HG03571 (cell line): ENCODE measurements around the gene TNKS1BP1.

Experiments used
- ATAC-seq: cut with Tn5 transposase; IDR thresholded peaks from one replicate; pipeline ENCODE4 v1.9.1; 2021; ENCODE audit not compliant: unreplicated experiment

TNKS1BP1 gene

DNA sequence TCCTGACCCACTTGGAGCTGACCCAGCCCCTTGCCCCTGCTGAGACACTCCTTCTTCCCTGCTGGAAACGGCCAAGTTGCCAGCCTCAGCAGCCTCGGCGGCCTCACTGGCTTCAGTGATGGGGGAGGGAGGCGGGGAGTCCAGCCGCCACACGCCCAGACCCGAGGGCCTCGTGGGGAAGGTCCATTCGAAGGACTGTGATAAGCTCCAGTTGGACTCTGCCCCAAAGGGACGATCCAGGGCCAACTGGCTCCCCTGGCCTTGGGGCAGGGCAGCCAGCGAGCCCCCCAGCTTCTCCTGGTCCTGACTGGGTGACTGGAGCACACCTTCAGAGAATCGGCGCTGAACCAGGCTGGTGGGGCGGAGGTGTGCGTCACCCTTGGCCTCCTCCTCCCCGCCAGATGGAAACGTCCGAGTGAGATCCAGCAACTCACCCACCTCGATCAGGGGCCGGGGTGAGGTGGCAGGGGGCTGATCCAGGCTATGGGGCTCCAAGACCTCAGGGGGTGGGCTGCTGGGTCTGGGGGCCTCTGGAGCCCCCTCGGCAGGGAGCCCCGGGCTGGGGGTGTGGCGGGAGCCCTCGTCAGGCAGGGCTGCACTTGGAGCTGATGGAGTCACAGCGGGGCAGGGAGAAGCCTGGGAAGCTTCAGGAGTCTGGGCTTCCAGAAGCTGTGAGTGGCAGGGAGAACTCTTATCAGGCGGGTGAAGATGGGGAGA, 11.5 kb downstream of the TNKS1BP1 start:
- no peak for ATAC-seq

DNA sequence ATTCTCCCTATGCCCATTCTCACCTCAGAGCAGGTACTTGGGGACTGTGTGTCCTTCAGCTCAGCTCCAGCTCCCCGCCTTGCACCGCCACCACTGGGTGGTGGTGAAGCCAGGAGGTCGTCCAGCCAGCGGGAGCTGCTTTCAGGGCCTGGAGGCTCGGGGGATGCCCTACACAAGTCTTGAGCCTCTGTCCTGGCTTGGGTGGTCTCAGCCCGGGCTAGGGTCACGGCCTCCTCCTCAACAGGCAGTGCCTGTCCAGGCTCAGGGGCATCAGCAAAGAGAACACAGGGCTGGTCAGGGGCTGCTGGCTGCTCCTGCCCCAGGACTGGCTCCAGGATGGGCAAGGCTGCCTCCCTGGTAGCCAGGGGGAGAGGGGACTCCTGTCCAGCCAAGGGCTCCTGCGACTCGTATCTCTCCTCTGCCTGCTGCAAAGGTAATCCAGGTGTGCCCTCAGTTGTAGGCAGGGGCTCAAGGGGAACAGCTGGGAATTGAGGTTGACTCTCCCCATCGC, 12.2 kb downstream of the TNKS1BP1 start:
- no peak for ATAC-seq

DNA sequence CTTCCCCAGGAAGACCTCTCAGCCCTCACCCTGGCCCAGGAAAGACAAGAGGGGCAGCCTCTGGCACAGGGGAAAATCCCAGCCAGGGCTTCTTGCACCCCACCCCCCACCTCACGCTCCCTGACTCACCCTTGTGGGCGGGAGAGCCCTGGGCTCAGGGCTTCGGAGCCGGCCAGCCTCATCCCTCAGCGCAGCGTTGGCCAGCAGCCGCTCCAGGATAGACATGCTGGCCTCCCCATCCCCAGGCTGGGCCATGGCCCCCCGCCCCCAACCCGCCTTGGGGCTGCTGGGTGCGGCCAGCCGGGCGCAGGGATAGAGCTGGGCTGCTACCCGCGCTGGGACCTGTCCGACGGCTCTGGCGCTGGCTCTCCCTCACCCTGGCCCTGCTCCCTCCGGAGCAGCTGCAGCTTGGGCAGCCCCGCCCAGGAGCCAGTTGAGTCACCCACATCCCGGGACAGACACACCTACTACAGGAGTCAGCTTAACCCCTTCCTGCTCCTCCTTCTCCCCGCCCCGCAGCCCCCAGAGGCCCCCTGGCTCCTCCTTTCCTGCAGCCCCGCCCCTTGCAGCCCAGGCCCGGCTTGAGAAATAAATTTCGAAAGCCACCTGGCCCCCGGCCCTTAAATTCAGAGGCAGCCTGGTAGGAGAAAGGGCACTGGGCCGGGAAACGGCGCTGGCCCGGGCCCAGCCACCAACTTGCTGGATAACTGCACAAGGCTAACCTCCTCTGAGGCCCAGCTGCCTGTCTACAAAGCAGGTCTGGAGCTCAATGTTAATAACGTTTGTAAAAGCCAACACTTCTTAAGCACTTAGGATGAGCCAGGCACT, 13.4 kb downstream of the TNKS1BP1 start:
- peak; percentile 99 for ATAC-seq

DNA sequence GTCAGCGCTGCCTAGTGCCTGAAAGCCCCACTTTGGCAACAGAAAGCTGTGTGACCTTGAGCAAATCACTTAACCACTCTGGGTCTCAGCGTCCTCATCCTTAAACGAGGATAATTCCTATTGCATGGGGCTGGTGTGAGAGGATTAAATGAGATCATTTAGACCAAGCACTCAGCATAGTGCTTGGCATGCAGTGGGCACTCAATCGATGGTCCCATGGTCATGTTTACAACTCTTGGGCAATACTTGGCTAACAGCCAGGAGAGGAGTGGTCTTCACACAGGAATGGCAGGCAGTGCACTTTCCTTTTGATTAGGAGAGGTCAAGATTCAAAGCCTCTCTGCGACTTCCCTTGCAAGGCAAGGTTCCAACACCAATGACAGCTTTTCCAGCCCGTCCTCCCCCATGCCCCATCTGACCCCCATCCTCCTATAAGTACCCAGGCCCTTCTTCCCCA, 14.1 kb downstream of the TNKS1BP1 start:
- ATAC-seq, result no peak

DNA sequence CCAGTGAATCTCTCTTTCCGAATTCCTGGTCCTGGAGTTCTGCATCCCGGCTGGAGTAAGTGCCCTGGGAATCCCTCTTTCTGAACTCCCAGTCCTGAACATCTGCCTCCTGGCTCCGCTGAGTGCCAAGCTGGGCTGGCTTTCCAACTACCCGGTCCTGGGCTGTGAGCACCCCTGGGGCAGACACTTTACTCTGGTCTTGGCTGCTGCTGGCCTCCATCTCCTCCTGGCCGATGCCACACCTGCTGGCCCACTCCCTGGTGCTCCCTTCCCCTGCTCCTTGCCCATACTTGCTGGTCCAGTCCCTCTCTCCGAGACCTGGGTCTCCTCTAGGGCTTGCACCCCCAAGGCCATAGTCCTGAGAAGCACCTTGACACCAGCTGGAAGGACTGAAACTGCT, 14.7 kb downstream of the TNKS1BP1 start:
- ATAC-seq, result no peak

DNA sequence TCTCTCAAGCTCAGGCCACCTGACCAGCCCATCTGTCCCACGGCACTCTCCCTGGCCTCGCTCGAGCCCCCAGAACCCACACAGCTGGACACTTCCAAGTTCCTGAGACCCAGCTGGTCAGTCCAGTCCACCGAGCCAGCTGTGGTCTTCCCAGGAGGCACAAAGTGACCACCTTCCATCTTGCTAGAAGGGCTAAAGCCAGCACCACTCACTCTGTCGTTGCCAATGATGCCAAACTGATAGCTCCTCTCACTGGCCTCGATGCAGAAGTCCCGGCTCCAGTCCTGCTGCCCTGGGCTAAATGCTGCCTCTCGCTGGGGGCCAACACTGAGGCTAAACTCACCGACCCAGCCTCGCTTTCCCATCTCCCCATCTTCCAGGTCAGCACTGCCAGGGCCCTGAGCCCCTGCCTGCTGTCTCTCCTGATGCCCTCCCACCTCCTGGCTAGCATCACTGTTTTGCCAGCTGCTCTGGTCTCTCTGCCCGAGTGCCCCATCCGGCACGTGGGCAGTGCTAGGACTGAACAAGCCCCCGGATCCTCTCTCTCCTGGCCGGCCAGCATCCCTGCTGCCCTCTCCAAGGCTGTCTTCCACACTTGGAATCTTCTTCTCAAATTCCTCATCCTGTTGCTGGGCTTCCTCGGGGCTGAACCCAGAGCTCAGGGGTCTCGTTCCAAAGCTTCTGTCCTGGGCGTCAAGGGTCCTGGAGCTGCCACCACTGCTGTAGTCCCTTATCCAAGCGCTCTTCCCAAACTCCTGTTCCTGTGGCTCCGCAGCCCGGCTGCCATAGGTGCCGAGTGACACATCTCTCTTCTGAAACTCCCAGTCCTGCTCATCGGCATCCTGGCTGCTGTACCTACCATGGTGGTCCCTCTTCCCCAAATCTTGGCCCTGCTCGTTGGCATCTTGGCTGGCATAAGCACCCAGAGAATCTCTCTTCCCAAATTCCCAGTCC, 15.4 kb downstream of the TNKS1BP1 start:
- no peak for ATAC-seq

DNA sequence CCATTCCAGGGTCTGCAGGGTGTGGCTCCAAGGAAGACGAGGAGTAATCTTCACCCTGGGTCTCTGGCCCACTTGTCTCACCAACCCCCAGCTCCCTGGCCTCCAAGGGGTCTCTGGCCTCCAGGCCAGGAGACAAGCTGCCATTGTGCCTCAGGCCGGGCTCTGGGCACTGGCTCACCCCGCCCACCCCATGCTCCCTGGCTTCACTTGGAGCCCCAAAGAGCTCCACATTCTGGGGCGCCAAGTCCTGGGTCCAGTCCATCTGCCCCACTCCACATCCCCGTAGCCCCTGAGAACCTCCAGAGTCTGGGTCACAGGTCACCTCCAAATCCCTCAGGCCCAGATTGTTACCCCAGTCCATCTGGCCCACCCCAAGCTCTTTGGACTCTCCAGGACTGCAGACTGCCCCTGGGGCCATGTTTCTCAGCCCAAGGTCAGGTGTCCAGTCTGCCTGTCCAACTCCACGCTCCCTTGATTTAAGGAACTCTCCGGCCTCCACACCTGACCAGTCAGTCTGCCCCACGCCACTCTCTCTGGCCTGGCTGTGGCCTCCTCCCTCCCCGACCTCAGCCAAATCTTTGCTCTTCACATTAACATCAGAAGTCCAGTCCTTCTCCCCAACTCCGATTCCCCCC, 16.2 kb downstream of the TNKS1BP1 start:
- ATAC-seq, result no peak

DNA sequence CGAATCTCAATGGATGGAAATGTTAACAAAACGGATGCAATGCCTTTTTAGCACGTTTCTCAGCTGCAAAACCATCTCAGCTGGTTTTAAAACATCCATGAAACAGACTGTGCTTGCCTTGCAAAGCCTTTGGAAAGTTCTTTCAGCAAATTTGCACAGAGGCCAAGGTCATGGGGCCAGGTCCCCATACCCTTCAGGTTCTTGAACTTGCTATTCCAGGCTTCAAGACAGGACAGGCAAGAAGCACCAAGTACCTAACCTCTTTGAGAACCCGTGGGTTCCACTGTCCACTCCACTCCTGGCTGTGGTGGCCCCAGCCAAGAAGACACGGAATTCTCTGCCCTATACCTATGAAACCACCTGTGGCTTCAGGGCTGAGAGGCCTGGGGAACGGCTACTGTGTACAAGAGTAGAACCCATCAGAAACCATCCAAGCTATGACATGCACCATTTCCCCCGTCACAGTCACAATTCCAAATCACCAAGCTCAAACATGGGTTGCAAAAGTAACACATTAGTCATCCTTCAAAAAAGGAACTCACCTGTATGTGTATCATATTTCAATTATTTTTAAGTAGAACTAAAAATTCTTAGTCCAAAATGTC, 17.0 kb downstream of the TNKS1BP1 start:
- ATAC-seq, result no peak

DNA sequence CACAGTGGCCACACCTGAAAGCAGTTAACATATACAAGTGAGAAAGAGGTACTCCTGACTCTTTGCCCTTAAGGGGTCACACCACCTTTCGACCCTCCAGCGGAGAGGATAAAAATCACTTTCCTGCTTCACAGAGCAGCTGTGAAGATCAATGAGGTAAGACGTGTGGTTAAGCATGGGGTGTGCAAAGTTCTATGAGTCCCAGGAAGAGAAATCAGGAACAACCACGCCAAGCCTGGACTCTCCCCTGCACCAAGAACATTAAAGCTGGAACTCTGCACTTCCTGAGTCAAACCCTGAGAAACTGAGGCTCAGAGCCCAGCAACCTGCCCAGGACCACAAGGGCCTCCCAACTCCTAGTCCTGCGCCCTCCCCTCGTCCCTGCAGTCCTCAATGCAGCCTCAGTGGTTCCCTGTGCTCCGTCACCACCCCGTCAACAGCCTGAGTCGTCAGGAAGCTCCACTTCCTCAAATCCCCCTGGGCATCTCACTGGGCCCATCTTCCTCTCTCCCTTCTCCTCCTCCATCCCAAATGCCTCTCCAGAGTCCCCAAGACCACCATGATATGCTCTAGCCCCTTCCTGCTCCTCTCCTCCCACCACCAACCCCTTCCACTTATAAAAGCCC, 17.7 kb downstream of the TNKS1BP1 start:
- no peak for ATAC-seq

DNA sequence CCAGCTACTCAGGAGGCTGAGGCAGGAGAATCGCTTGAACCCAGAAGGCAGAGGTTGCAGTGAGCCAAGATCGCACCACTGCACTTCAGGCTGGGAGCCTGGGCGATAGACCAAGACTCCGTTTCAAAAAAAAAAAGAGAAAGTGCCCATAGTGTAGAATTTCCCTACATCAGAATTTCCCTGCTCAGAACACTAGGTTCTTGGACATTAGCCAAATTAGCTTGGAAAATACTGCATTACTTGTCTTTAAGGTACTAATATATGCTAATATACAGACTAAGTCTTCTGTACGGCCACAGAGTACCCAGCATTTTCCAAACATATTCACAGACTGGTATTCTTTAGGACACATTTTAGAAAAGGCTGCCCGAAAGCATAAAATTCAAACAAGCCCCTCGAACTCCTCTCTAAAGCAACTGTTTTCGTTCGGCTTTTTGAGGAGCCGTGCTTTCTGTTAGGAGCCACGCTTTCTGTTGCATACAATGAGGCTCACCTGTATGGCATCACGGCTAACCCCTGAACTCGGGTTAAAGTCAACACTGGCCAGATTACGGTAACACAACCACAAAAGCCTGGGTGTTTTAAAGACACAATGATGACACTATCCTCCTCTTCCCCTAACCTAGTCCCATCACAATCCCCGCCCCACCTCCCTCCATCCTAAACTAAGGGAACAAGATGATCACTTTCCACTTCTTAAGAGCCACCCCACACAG, 18.4 kb downstream of the TNKS1BP1 start:
- no peak for ATAC-seq

DNA sequence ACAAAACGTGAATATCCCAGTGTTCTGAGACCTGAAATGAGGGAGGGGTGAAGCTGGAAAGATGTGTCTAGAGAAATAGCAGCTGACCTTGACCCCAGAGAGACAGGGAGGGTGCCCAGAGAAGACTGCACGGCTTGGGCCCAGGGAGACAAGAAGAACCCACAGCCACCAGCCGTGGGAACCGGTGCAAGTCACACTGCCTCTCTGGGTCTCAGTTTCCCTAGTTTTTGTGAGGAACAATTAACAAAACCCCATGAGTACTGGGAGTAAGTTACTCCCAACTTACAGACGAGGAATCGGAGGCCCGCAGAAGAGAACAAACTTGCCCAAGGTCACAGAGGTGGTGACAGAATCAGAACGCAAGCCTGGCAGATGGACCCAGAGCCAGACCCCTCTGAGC, 19.2 kb downstream of the TNKS1BP1 start:
- ATAC-seq, result no peak

DNA sequence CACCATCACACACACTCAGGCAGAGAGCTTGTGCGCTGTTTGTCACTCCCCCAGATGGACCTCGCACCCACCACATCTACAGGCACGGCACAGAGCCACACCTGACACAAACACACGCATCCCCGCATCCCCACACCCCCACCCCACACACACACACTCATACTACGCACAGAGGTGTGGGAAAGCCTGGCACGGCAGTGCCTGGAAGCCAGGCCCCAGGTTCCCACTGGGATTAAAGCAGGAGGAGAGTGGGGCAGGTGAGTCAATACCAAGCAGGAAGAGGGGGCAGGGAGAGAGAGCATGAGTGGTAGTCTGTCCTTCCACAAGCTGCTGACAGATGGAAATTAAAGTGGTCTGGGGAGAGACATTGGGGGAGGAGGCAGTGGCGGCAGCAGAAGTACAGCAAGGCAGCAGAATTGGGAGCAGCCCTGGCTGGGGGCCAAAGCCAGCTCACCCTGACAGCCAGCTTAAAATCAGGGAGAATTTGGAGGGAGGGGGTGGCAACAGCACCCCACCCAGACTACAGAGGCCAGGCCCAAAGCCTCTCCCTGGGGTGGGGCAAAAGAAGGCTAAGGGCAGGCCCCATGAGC, 20.7 kb downstream of the TNKS1BP1 start:
- ATAC-seq, result no peak

DNA sequence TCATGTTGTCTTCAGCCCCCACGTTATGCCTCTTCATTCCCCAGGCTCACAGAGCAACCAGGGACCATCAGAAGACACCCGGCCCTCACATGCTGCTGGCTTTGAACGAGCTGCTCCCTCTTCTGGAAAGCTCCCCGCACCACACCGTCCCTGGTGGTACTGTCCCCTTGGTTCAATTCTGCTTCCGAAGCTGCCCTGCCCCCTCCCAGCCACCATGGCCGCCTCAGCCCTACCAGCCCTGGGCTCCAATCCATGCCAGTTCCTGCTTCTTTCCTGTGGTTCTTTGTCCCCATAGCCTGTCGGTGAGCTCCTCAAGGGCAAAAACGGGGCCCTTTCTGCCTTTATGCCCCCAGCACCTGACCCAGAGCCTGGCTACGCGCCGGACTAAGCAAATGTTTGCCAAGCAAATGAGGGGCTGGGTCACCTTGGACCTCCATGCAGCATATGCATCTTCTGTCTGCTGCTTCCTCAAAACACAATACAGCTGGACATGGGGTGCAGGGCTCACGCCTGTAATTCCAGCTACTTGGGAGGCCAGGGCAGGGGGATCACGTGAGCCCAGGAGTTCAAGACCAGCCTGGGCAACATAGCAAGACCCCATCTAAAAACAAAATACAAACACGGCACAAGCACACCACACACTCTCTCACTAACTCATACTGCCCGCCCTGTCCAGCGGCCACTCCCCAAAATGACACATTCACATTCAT, 21.3 kb downstream of the TNKS1BP1 start:
- no peak for ATAC-seq

DNA sequence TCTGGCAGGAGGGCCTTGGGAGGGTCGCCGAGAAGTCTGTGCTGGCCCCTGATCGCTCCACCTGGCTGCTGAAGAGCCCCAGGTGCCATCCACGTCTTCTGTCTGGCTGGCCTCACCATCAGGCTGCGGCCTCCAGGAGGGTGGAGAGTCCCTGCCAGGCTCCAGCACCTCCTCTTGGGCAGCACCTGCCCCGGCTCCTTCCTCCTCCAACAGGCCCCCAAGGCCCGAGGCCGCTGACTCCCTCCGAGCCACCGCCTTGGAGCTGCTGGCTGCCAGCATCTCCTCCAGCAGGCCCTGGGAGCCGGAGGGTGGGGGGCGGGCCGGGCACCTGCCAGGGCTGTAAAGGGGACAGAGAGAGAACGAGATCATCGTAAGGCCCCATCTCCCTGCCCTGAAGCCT, 22.3 kb downstream of the TNKS1BP1 start:
- no peak for ATAC-seq

DNA sequence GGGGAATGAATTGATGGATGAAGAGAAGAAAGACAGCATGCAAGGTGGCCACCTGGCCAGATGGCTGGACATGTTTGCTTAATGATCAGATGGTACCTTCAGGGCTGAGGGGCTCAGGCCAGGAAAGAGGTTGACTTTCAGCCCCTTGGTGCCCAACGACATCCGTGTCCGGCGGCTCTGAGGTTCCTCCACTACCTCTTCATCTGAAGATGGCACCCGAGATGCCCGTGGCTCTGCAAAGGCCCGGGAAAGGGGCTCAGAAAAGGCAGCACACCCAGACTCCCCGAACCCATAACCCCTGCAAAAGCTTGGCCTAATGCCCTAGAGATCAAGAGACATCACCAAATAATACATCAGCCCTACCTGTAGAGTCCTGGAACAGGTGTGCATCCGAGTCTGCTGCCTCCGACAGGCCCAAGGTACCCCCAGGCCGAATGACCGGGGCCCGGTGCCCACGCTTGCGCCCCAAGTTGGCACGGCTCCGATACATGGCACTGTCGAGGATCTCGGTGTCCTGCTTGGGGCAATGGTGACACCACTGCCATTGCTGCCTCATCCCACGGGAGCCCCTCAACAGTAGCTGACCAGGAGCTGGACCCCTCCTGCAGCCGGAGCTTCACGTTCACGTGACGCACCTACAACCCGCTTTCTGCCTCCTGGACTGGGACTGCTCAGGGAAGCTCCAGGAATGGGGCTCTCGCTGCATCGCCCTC, 22.9 kb downstream of the TNKS1BP1 start:
- ATAC-seq, result no peak

DNA sequence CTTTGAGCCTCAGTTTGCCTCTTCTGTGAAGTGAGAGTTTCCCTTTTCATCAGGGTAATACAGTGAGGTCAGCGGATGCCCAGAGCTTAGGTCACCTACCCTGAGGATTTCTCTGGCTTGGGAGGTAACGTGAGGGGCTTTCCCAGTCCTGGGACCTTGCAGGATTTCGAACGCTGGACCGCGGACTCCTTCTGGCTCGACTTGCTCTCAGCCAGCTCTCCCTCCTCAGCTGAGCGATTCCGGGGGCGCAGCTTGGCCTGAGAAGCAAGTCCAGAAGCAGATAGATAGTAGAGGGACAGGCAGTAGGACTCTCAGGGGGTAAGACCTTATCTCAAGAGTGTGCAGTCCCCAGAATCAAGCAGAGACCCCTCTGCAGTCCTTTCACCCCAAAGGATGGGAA, 24.0 kb downstream of the TNKS1BP1 start:
- ATAC-seq, result no peak

DNA sequence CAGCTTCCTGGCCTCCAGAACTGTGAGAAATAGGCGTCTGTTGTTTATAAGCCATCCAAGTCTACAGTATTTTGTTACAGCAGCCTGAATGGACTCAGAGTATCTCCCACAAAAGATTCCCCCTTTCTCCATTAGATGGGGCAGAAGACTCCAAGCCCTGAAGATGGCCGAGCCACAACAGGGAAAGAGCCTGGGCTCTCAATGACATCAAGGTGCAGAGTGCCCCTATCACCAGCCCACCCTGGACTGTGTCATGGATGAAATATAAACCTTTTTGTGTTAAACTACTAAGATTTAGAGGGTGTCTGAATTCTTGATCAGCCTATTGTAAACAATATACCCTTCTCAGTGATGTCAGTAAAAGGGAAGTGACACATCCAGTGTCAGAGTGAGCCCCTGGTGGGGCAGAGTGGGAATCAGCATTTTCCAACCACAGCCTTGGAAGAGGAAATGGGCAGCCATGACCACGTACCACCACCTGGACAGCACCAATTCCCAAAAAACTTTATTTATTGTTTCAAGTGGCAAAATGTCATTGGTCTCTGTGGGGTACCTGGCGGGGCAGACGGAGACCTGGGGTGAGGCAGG, 25.5 kb downstream of the TNKS1BP1 start:
- ATAC-seq, result no peak
